NCI-H524 (cell line): ENCODE results near the gene TTC9.

Source experiments
- DNase-seq, 2 experiments: peaks; one replicate each; lab custom pipeline; 2025; lab: John Stamatoyannopoulos, UW

The TTC9 gene

GRCh38 chr14:70641548-70642302, at the start of gene TTC9:
Gene TTC9, plus strand, starts transcription at chr14:70641916. Its CDS starts 214 bp downstream, at chr14:70642130.
- peak in 1 of 2 experiments; percentile 48 for DNase-seq

GRCh38 chr14:70594461-70594860, 47.3 kb upstream of the TTC9 start:
- DNase-seq = no peak

- no peak for DNase-seq
Observed at GRCh38 chr14:70595443-70596185, 46.1 kb upstream of the TTC9 start.

- DNase-seq = no peak
Observed at GRCh38 chr14:70597731-70598130, 44.0 kb upstream of the TTC9 start.

- no peak for DNase-seq
Observed at GRCh38 chr14:70599345-70599744, 42.4 kb upstream of the TTC9 start.

- DNase-seq = peak; percentile 97 to 98
Observed at GRCh38 chr14:70600382-70601157, 41.1 kb upstream of the TTC9 start, which contains the start of gene MED6. Gene MED6, minus strand, starts transcription at chr14:70600655. Its CDS starts 18 bp downstream, at chr14:70600637.

- peak in 1 of 2 experiments; percentile 48 for DNase-seq
Observed at GRCh38 chr14:70601162-70601561, 40.6 kb upstream of the TTC9 start.

GRCh38 chr14:70602254-70602653, 39.5 kb upstream of the TTC9 start:
- no peak for DNase-seq

GRCh38 chr14:70611216-70611615, 30.5 kb upstream of the TTC9 start:
- no peak for DNase-seq

GRCh38 chr14:70616646-70617045, 25.1 kb upstream of the TTC9 start:
- no peak for DNase-seq

GRCh38 chr14:70618314-70618713, 23.4 kb upstream of the TTC9 start:
- DNase-seq = no peak

- DNase-seq = no peak
Observed at GRCh38 chr14:70619708-70620107, 22.0 kb upstream of the TTC9 start.

GRCh38 chr14:70622111-70622712, 19.5 kb upstream of the TTC9 start:
- peak; percentile 84 to 93 for DNase-seq

- no peak for DNase-seq
Observed at GRCh38 chr14:70624972-70625371, 16.7 kb upstream of the TTC9 start.

- DNase-seq = no peak
Observed at GRCh38 chr14:70631948-70632347, 9.8 kb upstream of the TTC9 start.

GRCh38 chr14:70635971-70636595, 5.6 kb upstream of the TTC9 start:
- no peak for DNase-seq

GRCh38 chr14:70638416-70638815, 3.3 kb upstream of the TTC9 start:
- peak; percentile 69 to 85 for DNase-seq

GRCh38 chr14:70640938-70641547, 673 bp upstream of the TTC9 start:
- peak; percentile 51 to 81 for DNase-seq

- DNase-seq = peak in 1 of 2 experiments; percentile 55
Observed at GRCh38 chr14:70642303-70643235, 853 bp downstream of the TTC9 start.

- no peak for DNase-seq
Observed at GRCh38 chr14:70643967-70644366, 2.3 kb downstream of the TTC9 start.
